HG03135 (cell line): ENCODE data around the gene ZBTB20.

ENCODE experiments used
- ATAC-seq: cut with Tn5 transposase; IDR thresholded peaks from one replicate; pipeline ENCODE4 v1.9.1; 2021; ENCODE audit warnings: mild to moderate bottlenecking, moderate library complexity; ENCODE audit not compliant: unreplicated experiment

The ZBTB20 gene

GRCh38 chr3:114796796-114797195, 350.3 kb downstream of the ZBTB20 start:
- ATAC-seq, result no peak

- no peak for ATAC-seq
Measured at GRCh38 chr3:114794894-114795630, 352.0 kb downstream of the ZBTB20 start.

GRCh38 chr3:114792159-114792918, 354.7 kb downstream of the ZBTB20 start:
- no peak for ATAC-seq

- ATAC-seq, result no peak
Measured at GRCh38 chr3:114790752-114791151, 356.3 kb downstream of the ZBTB20 start.

- ATAC-seq, result no peak
Measured at GRCh38 chr3:114789803-114790202, 357.3 kb downstream of the ZBTB20 start.

GRCh38 chr3:114775395-114775794, 371.7 kb downstream of the ZBTB20 start:
- no peak for ATAC-seq

GRCh38 chr3:114770874-114771273, 376.2 kb downstream of the ZBTB20 start:
- no peak for ATAC-seq

- ATAC-seq, result no peak
Measured at GRCh38 chr3:114764056-114764492, 383.0 kb downstream of the ZBTB20 start.

- ATAC-seq, result no peak
Measured at GRCh38 chr3:114762144-114762543, 384.9 kb downstream of the ZBTB20 start.

GRCh38 chr3:114760679-114761078, 386.4 kb downstream of the ZBTB20 start:
- ATAC-seq, result no peak

- ATAC-seq, result no peak
Measured at GRCh38 chr3:114758831-114759699, 388.0 kb downstream of the ZBTB20 start.

GRCh38 chr3:114756506-114757279, 390.4 kb downstream of the ZBTB20 start:
- ATAC-seq, result peak; percentile 68

- ATAC-seq, result peak; percentile 78
Measured at GRCh38 chr3:114746502-114746901, 400.6 kb downstream of the ZBTB20 start.

GRCh38 chr3:114745322-114746240, 401.5 kb downstream of the ZBTB20 start:
- no peak for ATAC-seq

GRCh38 chr3:114743746-114744485, 403.2 kb downstream of the ZBTB20 start:
- ATAC-seq, result no peak

- no peak for ATAC-seq
Measured at GRCh38 chr3:114741066-114741465, 406.0 kb downstream of the ZBTB20 start.

GRCh38 chr3:114739627-114740026, 407.5 kb downstream of the ZBTB20 start:
- ATAC-seq, result no peak

- ATAC-seq, result no peak
Measured at GRCh38 chr3:114732353-114732752, 414.7 kb downstream of the ZBTB20 start.

- no peak for ATAC-seq
Measured at GRCh38 chr3:114730397-114730796, 416.7 kb downstream of the ZBTB20 start.
